ENCODE results near the gene EIF2S1. TPM values are rescaled to one million over a fixed set of nuclear protein-coding genes. Genes with fewer than 3 reads are reported as not detected.

EIF2S1 gene
- total RNA-seq, 2 experiments from 2014 or later, result 23.1 to 28.8 TPM

- no peak for DNase-seq
- Mint-ChIP-seq H3K4me1 (ENCODE audit: low read depth) (peaks cover 16% of the 10 kb centered on the region), H3K36me3 (ENCODE audit: low read depth) (peaks cover 31% of the 10 kb centered on the region), H3K27me3 (no peaks in the 10 kb centered on the region), H3K27ac (no peak overlapping the region), H3K4me3 (no peak overlapping the region), H3K9me3 (no peaks in the 10 kb centered on the region)
- no peak for TF ChIP-seq CTCF (IDR thresholded peaks at IDR 0.05)
- no peak overlapping the region for H3K4me3 ChIP-seq (ENCODE audit: low read length)
- peaks cover 13% of the 10 kb centered on the region for H3K4me1 ChIP-seq (ENCODE audit: insufficient read depth, low read length)
- H3K27me3 ChIP-seq (ENCODE audit: control insufficient read depth in 1 of 2, insufficient read depth in 2 of 2, low read length in 2 of 2), result no peaks in the 10 kb centered on the region
- ChIA-PET POLR2A (no interaction called here), CTCF (no interaction called here)
- no peaks in the 10 kb centered on the region for H3K9me3 ChIP-seq (ENCODE audit: control insufficient read depth in 1 of 2, insufficient read depth in 1 of 2, low read length in 2 of 2)
- ATAC-seq (ENCODE audit: poor library complexity), result no peak
- H3K36me3 ChIP-seq (ENCODE audit: insufficient read depth, low read length), result peaks cover 18% of the 10 kb centered on the region
- intact Hi-C loops (cut with DNase I, micrococcal nuclease), result no loop called here
- no peak overlapping the region for H3K27ac ChIP-seq (ENCODE audit: low read depth in 1 of 2, low read length in 2 of 2)
These were observed 29.1 kb downstream of the EIF2S1 start for GRCh38 chr14:67389275-67389674.

- Histone ChIP-seq H3K9me3 (ENCODE audit: control insufficient read depth in 1 of 2, insufficient read depth in 1 of 2, low read length in 2 of 2) (no peaks in the 10 kb centered on the region), H3K27me3 (ENCODE audit: control insufficient read depth in 1 of 2, insufficient read depth in 2 of 2, low read length in 2 of 2) (no peaks in the 10 kb centered on the region), H3K4me1 (ENCODE audit: insufficient read depth, low read length) (peaks cover 13% of the 10 kb centered on the region), H3K4me3 (ENCODE audit: low read length) (no peak overlapping the region), H3K27ac (ENCODE audit: low read depth in 1 of 2, low read length in 2 of 2) (no peak overlapping the region), H3K36me3 (ENCODE audit: insufficient read depth, low read length) (peaks cover 11% of the 10 kb centered on the region)
- no peak for DNase-seq
- Mint-ChIP-seq H3K27me3 (no peaks in the 10 kb centered on the region), H3K9me3 (no peaks in the 10 kb centered on the region), H3K4me1 (ENCODE audit: low read depth) (peaks cover 16% of the 10 kb centered on the region), H3K4me3 (no peak overlapping the region), H3K27ac (no peak overlapping the region), H3K36me3 (ENCODE audit: low read depth) (peaks cover 24% of the 10 kb centered on the region)
- TF ChIP-seq CTCF (IDR thresholded peaks at IDR 0.05), result no peak
- POLR2A ChIA-PET, result interaction anchor here (0.7 kb wide), 1 partner anchor 389 kb away, joined by 3 read pairs; no protein-coding TSS in a partner anchor
- no peak for ATAC-seq (ENCODE audit: poor library complexity)
- intact Hi-C loops (cut with DNase I, micrococcal nuclease), result no loop called here
- CTCF ChIA-PET, result no interaction called here
These were observed 29.8 kb downstream of the EIF2S1 start for GRCh38 chr14:67389811-67390534.

- ChIA-PET CTCF (no interaction called here), POLR2A (no interaction called here)
- H3K27ac ChIP-seq (ENCODE audit: low read depth in 1 of 2, low read length in 2 of 2), result no peak overlapping the region
- ATAC-seq (ENCODE audit: poor library complexity), result peak; percentile 44
- Mint-ChIP-seq H3K27me3 (no peaks in the 10 kb centered on the region), H3K27ac (peak overlapping the region; percentile 51), H3K9me3 (no peaks in the 10 kb centered on the region), H3K4me3 (no peak overlapping the region), H3K36me3 (ENCODE audit: low read depth) (peaks cover 12% of the 10 kb centered on the region), H3K4me1 (ENCODE audit: low read depth) (peaks cover 16% of the 10 kb centered on the region)
- no peaks in the 10 kb centered on the region for H3K9me3 ChIP-seq (ENCODE audit: control insufficient read depth in 1 of 2, insufficient read depth in 1 of 2, low read length in 2 of 2)
- H3K4me3 ChIP-seq (ENCODE audit: low read length), result no peak overlapping the region
- TF ChIP-seq CTCF (IDR thresholded peaks at IDR 0.05), result no peak
- DNase-seq, result peak in 1 of 14 experiments; percentile 19
- H3K27me3 ChIP-seq (ENCODE audit: control insufficient read depth in 1 of 2, insufficient read depth in 2 of 2, low read length in 2 of 2), result no peaks in the 10 kb centered on the region
- peaks cover 13% of the 10 kb centered on the region for H3K4me1 ChIP-seq (ENCODE audit: insufficient read depth, low read length)
- intact Hi-C loops (cut with DNase I, micrococcal nuclease), result no loop called here
- peaks cover 1% of the 10 kb centered on the region for H3K36me3 ChIP-seq (ENCODE audit: insufficient read depth, low read length)
These were observed 31.1 kb downstream of the EIF2S1 start for GRCh38 chr14:67391268-67391667.
